Activated CD8-positive, alpha-beta memory T cell treated with anti-CD3 and anti-CD28 coated beads, Interleukin-2, amount 50 U/mL, for 48 hours (primary cell): ENCODE results near the gene ELFN1.
A peak's percentile ranks its signal among the peaks of the same experiment; 100 is the strongest.

Experiments used
- DNase-seq: peaks from one replicate; pipeline ENCODE4 v3.0.0-alpha.2; 2020

ELFN1 gene

DNA sequence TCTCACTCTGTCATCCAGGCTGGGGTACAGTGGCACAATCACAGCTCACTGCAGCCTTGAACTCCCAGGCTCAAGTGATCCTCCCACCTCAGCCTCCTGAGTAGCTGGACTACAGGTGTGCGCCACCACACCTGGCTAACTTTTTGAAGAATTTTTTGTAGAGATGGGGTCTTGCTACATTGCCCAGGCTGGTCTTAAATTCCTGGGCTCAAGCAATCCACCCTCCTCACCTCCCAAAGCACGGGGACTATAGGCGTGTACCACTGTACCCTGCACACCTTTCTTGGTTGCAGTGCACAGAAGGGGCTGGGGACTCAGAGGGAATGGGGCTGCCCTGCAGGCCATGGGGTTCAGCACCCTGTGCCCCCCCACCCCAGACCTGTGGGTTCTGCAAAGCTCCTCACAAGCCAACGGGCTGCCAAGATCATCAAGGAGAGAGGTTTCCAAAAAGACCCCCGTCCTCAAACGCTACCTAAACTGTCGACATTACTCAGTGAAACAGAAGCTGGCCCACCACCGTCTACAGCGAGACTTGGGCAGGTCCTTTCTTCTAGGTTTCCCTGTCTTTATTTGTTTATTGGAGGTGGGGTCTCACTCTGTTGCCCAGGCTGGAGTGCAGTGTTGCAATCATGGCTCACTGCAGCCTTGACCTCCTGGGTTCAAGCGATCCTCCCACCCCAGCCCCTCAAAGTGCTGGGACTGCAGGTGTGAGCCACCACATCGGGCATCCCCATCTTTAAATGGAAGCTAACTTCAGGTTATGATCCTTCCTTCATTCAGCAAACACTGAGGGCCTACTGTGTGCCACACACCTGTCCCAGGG is 26.6 kb upstream of the ELFN1 start:
- no peak for DNase-seq

DNA sequence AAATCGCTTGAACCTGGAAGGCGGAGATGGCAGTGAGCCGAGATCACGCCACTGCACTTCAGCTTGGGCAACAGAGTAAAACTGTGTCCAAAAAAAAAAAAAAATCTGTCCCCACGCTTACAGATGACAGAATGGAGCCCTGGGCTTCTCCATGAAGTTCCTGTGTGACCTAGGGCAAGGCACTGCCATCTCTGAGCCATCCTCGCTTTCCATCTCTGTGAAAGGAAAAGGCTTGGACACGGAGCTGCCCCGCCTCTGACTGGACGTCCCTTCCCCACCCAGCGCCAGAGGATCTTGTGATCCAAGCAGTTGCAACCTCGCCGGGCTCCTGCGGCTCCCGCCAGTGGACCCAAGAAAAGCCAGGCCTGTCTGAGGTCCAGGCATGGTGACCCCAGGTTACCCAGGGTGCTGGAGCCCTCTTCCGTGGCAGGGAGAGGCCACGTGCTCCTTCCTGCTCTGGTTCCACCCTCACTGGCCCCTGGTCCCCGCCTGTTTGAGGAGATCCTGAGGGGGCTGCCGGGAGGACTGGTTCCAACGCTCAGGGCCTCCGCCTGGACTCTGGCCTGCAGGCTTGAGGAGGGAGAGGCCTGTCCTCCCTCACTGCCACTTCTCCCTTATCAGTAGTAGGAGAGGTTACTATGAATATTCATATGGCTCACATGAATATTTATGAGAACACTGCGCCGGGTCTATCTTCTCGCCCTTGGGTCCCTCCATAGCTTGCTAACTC is 25.6 kb upstream of the ELFN1 start:
- DNase-seq: no peak

DNA sequence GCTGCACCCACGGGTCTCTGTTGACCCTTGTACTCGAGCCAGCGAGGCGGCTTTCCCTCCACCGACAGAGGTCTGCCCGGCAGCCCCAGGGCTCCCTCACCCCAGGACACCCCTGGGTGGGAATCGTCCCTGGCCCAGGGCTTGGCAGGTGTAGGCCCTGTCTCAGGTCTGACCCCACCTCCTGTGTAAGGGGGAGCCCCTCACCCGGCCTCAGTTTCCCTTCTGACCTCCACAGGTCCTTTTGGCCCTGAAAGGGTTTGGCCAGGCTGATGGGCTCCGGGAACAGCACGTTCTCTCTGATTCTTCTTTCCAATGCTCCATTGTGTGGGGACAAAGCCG is 25.0 kb upstream of the ELFN1 start:
- no peak for DNase-seq

DNA sequence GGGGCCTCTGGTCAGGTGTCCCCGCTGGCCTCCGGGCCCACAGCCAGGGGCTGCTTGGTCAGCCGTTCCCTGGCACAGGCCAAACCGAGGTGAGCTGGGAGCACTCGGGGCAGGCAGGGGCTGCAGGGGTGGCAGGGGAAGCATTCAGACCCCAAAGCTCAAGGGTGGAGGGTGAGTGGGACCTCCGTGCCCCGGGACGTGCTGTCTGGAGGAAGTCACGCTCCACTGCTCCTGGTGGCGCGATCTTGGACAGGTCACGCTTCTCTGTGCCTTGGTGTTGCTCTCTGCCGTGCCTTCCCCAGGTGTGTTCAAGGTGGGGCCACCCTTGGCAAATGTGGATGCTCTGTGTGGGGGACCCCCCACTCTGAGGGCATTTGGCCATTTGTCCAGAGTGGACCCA is 24.6 kb upstream of the ELFN1 start:
- no peak for DNase-seq

DNA sequence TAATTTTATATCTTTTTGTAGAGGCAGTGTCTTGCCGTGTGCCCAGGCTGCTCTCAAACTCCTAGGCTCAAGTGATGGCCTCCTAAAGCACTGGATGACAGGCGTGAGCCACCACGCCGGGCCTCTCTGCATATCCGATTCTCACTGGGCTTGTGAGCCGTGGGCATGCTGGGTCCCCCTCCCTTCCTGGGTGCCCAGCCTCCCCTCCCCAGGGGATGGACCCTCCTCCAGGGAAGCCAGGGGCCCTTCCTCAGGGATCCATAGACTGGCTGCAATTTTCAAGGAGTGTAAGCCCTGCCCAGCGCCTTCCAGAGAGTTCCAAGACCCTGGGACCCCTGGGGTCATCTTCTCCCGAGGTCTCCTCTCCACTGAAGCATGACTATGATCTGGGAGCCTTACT is 23.7 kb upstream of the ELFN1 start:
- DNase-seq: no peak

DNA sequence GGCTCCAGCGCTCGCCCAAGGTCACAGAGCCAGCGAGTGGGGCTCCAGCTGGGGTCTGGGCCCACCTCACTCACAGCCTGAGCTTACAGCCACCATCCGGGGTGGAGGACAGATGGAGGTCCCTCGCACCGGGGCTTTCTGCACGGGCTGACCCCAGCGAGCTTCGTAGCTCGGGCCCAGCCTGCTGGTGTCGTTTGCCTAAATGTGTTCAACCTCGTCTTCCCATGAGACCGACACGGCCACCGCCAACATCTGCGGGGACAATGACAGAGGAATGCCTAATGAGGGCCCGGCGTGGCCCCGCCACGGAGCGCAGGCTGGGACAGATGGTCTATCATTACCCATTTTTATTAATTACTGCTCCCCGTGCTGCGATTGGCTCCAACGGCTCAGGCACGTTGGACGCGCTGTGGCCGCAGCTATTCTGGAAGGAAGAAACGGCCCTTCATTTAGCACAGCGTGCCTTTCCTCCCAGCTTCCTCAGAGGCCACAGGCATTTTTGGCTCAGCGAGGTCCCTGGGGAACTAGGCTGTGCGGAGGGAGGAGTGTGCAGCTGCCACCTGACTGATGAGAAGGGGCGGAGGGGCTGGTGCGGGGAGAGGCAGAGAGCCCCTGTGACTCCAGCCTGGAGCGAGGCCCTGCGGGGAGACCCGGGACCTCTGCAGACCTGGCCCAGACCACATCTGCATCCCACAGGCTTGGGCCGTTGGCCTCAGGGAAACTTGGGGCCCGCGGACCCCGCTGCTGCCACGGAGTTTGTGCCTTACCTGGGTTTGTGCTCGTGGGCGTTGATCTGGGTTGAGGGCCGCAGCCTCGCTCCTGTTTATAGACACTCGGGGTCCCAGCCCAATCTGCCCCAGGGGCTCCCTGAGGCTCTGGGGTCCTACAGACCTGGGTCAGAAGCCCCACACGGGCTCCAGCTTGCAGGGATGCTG is 22.9 kb upstream of the ELFN1 start:
- DNase-seq: no peak

DNA sequence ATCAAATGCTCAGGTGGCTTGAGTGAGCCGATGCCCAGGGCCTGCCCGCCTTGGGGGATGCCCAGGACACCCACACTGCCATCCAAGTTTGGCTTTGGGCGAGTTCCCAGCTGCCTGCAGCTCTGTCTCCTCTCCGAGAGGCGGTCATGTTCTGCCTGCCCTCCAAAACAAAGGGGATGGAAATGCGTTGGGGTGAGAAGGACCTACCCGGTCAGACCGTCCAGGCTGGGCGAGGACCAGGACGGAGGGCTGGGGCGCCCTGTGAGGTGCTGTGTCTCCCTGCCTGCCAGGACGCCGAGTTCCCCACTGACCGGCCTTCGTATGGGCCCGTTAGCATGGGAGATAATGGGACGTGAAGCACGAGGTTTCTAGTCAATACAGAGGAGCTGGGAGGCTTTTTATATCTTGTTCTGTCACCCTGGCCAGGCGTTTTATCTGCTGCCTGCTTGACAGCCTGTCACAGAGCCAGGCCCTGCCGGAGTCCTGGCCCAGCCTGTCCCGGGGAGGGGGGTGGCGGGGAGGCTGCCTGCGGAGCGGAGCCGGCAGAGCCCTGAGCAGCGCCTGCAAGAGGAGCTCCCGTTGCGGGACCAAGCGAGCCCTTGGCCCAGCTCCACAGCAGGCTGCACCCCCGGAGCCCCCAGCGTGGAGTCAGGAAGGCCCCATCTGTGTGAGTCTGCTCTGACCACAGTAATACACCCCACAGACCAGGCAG is 22.0 kb upstream of the ELFN1 start:
- no peak for DNase-seq

DNA sequence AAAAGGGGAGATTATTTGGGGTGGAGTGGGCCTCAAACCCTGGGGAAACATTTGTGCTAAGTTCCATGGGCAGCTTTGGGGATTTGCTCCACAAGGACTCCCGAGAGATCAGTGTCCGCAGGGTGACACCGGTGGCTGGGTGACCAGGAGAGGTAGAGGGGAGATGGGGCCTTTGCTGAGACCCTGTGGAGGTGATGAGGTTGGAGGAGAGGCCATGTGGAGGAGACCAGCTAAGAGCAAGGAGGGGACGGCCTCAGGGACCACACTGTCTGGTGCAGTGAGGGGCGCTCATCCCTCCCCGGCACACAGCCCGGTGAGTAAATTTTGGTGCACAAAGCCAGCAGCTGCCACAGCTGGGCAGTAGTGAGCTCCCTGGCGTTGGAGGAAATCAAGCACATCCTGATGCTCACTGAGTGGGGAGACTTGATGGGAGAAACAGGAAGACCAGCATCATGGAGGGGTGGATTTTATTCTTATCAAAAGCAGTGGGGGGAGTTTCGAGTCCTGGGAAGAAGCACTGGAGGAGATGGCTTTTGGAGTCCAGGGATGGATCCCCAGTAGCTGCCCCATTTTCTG is 20.2 kb upstream of the ELFN1 start:
- no peak for DNase-seq

DNA sequence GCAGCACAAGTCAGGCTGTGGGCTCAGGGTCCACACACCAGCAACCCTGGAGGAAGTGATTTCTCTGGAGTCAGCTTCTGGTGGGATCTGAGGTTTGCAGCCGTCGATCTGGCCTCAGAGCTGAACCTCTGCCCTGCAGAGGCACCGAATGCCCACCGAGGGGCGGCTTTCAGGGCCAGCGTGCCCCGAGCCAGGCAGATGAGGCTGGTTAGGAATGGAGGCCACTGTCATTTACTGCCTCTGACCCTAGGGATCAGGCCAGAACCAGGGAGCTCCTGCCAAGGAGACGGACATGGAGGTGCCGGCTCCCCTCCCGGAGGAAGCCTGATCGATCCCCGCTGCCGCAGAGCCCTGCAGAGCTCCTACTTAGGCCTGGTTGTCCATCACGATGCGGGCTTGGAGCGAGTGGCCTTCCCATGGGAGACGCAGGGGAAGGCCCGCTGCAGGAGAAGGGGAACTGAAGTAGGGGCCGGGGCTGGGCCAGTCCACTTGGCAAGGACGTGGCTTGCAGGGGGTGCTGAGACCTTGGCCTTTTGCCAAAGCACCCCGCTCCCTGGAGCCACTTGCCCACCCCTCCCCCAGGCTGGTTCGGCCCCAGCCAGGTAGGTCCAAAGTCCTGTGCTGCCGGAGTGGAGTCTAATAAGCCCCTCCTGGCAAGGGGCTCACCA is 19.6 kb upstream of the ELFN1 start:
- no peak for DNase-seq

DNA sequence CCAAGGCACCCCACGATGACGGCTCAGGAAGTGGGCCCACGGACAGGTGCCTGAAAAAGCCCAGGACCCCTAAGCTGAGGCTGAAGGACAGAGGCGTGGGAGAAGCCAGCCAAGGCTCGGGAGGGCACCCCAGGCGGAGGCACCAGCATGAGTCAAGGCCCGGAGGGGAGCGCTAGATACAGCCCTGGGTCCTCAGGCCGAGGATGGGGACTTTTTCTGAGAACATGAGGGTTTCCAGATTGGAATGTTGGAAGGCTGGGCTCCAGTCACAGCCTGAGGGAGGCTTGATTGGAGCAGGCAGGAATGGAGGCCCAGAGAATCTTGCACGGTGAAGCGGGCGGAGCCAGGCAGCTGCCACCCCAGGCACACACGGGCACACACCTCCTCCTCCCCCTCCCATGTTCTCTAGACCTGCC is 19.0 kb upstream of the ELFN1 start:
- DNase-seq: no peak

DNA sequence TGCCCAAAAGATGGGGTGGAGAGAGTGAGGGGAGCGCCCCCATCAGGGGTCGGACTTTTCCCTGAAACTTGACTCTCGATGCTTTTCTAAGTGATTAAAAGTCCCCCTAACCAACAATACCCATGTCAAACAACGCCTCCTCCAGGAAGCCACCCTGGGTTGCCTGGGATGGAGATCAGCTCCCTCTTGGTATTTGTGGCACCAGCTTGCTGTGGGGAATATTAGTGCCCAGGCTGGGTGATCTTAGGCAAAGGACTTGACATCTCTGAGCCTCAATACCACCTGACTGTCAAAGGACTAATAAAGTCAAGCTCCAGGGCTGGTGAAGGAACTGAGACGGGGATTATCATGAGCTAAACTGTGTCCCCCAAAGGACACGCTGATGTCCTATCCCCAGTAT is 18.2 kb upstream of the ELFN1 start:
- DNase-seq: no peak

DNA sequence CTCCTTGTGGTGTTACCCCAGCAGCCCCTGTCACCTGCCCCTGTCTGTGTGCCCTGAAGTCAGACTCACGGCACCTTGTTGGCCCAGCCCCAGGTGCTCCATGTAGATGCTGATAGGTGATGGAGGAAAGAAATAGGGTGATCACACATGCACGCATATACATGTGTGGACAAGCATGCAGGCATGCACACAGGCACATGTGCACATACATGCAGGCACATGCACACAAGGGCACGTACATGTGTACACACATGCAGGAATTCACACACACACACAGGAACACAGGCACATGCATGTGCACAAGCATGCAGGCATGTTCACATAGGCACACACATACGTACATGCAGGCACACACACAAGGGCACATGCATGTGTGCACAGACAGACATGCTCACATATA is 16.6 kb upstream of the ELFN1 start:
- DNase-seq: no peak

DNA sequence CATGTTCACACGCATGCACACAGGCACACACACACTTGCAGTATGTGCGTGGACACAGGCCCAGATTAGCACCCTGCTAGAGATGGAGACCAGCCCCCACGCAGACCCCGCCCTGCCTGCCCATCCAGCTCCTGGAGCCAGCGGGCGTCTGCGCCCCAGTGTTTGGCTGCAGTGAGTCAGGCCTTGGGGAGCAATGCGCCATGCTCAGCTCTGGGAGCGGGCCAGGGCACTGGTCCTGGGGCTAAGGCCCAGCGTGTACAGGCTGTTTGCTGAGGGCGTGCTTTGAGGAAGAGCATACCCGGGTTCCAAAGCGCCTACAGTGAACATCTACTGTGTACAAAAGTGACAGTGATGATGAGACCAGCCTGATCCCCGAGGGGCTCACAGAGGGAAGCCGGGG is 16.0 kb upstream of the ELFN1 start:
- no peak for DNase-seq

DNA sequence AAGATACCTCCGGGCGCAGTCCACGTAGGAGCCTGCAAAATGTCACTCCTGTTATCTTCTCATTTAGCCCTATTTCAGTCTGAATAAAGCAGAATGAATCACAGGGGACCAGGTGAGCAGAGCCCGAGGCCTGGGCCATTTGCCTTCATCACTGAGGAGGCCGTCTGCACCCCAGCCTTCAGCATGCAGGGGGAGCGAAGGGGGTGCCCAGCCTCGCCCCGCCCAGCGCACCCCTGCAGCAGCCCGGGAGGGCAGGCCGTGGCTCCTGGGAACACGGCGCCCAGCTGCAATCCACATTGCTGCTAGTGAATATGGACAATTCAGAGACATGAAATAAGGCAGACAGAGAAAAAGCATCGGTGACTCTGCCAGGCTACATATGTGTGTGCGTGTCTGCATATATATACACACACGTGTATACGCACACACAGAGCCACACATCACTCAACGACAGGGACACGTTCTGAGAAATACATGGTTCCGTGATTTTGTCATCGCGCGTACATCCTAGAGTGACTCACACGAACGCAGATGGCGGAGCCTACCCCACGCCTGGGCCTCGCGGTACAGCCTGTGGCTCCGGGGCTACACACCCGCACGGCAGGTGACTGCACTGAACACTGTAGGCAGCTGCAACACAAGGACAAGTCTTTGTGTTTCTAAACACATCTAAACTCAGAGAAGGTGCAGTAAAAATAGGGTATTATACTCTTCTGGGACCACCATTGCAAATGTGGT is 15.2 kb upstream of the ELFN1 start:
- no peak for DNase-seq

DNA sequence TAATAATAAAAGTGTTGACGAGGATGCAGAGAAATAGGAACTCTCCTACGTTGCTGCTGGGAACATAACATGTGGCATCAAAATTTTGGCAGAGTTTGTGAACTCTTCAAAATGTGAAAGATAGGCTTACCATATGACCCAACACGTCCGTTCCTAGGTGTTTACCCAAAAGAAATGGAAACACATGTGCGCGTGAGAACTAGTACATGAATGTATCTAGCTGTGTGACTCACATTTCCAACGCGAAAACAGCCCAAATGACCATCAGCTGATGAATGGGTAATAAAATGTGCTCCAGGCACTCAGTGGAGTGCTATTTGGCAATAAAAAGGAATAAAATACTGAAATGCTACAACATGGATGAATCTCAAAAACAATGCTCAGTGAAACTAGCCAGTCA is 10.4 kb upstream of the ELFN1 start:
- no peak for DNase-seq

DNA sequence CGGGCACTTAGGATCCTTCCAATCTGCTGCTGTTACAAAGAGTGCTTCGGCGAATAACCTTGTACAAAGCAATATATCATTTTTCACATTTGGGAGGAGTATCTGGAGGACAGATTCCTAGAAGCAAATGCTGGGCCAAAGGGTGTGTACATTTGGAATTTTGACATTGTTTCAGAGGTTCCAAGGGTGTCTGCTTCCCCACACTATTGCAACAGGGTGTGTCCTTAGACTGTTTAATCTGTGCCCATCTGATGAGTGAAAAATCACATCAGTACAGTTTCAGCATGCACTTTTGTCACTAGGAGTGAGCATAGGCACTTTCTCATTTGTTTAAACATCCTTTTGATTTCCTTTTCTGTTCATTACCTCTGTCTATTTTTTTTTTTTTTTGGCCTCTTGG is 8.6 kb upstream of the ELFN1 start:
- no peak for DNase-seq

DNA sequence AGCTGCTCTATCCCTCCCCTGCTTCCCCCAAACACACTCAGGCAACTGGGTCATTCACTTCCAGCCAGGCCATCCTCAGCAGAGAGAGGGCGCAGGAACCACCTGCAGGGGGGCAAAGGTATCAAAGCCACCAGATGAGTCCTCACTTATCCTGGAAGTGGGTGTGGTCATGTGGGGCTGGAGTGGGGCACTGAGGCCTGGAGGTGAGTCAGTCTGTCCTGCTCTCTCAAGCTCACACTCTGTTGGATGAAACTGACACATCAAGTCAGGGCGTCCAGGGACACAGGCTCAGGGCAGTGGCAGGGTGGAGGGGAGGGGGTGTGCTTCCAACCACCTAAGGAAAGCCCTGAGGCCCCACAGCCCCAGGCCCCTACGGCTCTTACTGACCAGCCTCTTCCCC is 8.0 kb upstream of the ELFN1 start:
- no peak for DNase-seq

DNA sequence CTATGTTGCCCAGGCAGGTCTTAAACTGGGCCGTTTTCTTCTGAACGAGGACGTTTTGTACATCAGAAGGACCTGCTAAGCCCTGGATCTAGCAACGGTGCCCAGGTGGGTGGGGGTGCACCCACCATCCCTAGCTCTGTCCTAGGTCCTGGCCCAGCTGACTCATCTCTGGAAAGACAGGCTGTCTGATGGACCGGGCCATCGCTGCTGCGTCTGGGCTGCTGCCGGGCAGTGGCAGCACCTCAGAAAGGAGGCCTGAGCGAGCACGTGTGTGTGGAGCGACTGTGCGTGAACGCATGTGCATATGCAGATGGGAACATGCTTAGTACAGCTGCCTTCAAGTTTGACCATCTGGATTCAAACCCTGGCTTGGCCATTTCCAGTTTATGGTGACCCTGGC is 7.3 kb upstream of the ELFN1 start:
- DNase-seq: no peak

DNA sequence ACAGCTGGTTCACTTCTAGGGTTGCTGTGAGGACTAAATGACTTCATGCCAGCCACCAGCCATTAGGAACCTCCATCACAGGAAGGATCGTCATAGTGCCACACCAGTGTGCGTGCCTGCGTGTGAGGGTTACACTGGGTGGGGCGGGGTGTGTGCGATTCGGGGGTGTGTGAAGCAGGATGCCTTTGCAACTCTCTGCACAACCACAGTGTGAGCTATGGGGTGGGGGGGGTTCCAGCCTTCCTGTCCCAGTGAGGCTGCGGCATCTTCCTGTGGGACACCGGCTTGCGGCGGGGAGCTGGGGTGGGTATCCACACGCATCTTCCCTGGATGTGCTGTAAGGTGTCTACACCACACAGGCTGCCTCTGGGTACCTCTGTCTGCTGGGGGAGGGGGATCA is 6.9 kb upstream of the ELFN1 start:
- DNase-seq: peak; percentile 48

DNA sequence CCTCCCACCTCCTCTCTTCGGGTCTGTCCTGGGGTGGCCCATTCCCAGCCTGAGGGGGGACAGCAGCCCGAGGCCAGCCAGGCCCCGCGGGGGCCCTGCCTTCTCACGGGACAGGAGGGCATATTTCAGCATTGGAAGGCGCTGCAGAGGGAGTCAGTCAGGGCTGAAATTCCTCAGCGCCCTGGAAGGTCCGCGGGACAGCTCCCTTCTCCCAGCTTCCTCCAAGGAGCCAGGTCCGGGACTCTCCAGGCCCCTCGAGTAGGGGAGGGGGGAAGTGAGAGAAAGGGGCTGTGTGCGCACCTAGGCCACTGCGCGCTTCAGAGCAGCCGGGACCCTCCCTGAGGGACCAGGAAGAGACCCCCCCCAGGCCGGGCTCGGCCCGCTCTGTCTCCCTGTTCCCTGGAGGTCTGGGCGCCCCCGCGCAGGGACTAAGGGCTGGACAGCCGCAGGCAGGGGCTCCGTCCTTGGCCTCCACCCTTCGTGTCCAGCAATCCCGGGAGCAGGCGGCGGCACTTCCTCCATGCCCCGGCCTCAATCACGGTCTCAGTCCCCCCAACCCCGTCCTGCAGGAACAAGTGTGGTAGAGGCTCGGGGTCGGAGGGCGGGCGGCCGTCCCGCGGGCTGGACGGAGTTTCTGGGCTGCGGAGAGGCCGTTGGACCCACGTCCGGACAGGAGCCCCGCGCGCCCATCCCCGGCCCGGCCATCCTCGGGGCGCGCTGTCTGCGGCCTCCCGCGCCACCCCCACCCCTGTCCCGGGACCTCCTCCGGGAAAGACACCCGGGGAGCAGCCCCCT is 6.0 kb upstream of the ELFN1 start:
- DNase-seq: peak; percentile 47
